Bronchial epithelial cell (primary cell): ENCODE measurements around the gene CARTPT. TPM values are rescaled to one million over a fixed set of nuclear protein-coding genes. Genes with fewer than 3 reads are reported as not detected.

Experiments
- DNase-seq: peaks from one replicate; pipeline ENCODE4 v3.0.0-alpha.2; 2010; ENCODE audit warnings: low read depth
- FAIRE-seq: peaks from 2 replicates; lab custom pipeline; 2011; peaks lifted over from hg19 to GRCh38; lab: Jason Lieb, UNC
- H3K27me3 ChIP-seq: 2 replicates; pipeline ENCODE4 v1.5.1; 2011; ENCODE audit warnings: low read length; ENCODE audit not compliant: control insufficient read depth, insufficient read depth
- H3K36me3 ChIP-seq: 2 replicates; pipeline ENCODE4 v1.5.1; 2011; ENCODE audit warnings: low read length; ENCODE audit not compliant: control insufficient read depth, insufficient read depth
- H3K4me3 ChIP-seq: 2 replicates; pipeline ENCODE4 v1.5.1; 2011; ENCODE audit warnings: mild to moderate bottlenecking, low read depth, low read length, control low read depth
- CTCF ChIP-seq: IDR thresholded peaks from 2 replicates; pipeline ENCODE4 v1.5.1; 2011; ENCODE audit warnings: mild to moderate bottlenecking, moderate library complexity, low read length, control low read depth, inconsistent platforms; ENCODE audit not compliant: insufficient read depth, severe bottlenecking
- total RNA-seq: library from RNA; depleted of rRNA; stranded (reverse); fragments of >200 nt; gene quantifications from 2 replicates; pipeline ENCODE4 v1.2.1, GENCODE V29; 2014

CARTPT gene
- total RNA-seq, 1 donor from 2014 or later, result not detected

GRCh38 chr5:71684309-71684708 is 34.8 kb upstream of the CARTPT start:
- no peak for TF ChIP-seq CTCF
- H3K4me3 ChIP-seq, result no peak overlapping the region
- DNase-seq (no peak), FAIRE-seq (no peak)
- H3K36me3 ChIP-seq, result no peaks in the 10 kb centered on the region
- peaks cover 1% of the 10 kb centered on the region for H3K27me3 ChIP-seq

DNA sequence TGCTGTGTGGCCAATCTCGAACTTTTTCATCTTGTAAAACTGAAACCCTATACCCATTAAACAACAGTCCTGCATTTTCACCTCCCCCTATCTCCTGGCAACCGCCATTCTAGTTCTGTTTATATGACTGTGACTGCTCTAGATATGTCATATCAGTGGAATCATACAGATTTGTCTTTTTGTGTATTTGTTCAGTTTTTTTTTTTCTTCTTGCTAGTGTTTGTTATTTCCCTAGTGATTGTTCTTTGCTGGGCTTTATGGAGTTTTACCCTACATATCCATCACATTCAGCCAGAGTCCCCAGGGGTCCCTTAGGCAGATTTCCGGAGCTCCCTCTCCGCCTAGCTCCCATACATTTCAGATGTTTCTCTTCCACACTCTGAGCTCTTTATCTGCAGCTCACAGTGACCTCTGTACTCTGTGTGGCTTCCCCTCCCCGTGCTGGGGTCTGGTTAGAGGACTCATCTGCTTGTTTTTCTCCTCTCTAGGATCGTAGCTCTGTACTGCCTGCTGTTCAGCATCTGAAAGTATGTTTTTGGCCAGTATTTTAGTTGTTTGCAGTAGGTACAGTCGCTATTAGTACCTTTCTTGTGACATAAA is 25.1 kb upstream of the CARTPT start:
- DNase-seq (no peak), FAIRE-seq (no peak)
- no peaks in the 10 kb centered on the region for H3K27me3 ChIP-seq
- H3K4me3 ChIP-seq, result no peak overlapping the region
- no peak for TF ChIP-seq CTCF
- no peaks in the 10 kb centered on the region for H3K36me3 ChIP-seq

DNA sequence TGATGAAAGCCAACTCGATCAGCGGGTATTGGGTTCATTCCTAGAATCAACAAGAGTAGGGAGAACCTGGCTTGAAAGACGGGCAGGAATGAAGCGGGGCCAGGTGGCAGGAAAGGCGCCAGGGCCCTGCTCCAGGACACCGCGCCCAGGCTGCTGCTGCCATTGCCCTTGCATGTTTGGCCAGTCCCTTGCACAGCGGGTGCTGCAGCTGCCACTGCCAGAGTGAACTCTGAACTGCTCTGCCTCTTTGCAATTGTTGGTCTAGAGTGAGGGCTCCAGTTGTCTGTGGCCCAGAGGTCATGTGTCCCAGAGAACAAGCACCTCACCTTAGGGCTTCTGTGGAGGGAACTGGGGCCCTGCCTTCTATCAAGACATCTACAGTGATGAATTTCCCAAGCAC is 24.0 kb upstream of the CARTPT start:
- DNase-seq, result no peak
- no peaks in the 10 kb centered on the region for H3K36me3 ChIP-seq
- no peak for FAIRE-seq
- H3K27me3 ChIP-seq, result no peaks in the 10 kb centered on the region
- H3K4me3 ChIP-seq, result no peak overlapping the region
- TF ChIP-seq CTCF, result no peak

GRCh38 chr5:71695595-71695994 is 23.5 kb upstream of the CARTPT start:
- no peak for TF ChIP-seq CTCF
- Histone ChIP-seq H3K27me3 (no peaks in the 10 kb centered on the region), H3K4me3 (no peak overlapping the region), H3K36me3 (no peaks in the 10 kb centered on the region)
- FAIRE-seq (no peak), DNase-seq (no peak)

DNA sequence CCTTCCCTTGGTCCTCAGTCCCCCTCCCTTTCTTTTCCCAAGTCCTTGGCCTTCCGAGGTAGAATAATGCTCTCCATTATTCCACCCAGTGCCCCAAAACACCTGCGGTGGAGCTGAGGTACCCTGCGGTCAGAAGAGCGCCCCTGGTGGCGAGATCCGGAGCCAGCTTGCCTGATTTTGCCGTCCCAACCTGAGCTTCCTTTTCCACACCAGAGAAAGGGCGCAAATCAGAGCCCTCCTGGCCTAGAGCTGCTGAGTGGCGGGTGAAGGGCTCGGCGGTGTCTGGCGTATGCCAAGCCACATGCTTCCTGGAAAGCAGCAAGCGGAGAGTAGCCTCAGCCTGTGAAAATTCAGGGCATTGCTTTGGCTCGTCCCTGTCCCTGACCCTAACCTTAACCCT is 21.1 kb upstream of the CARTPT start:
- FAIRE-seq (no peak), DNase-seq (no peak)
- H3K27me3 ChIP-seq, result peaks cover 6% of the 10 kb centered on the region
- TF ChIP-seq CTCF, result peak; percentile 60
- H3K36me3 ChIP-seq, result no peaks in the 10 kb centered on the region
- no peak overlapping the region for H3K4me3 ChIP-seq

DNA sequence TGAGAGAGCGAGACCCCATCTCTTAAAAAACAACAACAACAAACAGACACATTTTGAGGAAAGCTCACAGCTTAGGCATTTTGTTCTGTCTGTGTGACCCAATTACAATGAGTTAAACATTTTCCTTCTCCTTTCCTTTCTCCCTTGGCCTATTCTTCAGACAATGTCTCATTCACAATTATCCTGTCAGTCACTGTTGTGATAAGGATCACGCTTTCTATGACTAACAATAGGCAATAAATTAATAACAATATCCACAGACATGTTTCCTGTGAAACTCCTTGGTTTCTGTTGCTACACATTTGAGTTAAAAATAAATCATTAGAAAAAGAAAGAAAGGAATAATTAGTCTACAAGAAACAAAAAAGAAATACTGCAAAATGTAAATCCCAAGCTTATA is 19.8 kb upstream of the CARTPT start:
- no peak overlapping the region for H3K4me3 ChIP-seq
- peaks cover 6% of the 10 kb centered on the region for H3K27me3 ChIP-seq
- DNase-seq, result no peak
- FAIRE-seq, result no peak
- no peak for TF ChIP-seq CTCF
- no peaks in the 10 kb centered on the region for H3K36me3 ChIP-seq
